Ovary (tissue), 3 donors: ENCODE results near the gene CD200R1.

ENCODE experiments used
- CTCF ChIP-seq, 3 donors: fragments of 450-650 bp in 2 of 3; fragments of 200-600 bp in 1 of 3; IDR thresholded peaks; one replicate each; pipeline versions ENCODE4 v1.5.1 to v1.8.0; 2016 to 2022; ENCODE audit warnings: antibody characterized with exemption in 3 of 3, mild to moderate bottlenecking in 1 of 3
- EP300 ChIP-seq: sonication (generic); formaldehyde crosslinking; IDR thresholded peaks from one replicate; pipeline ENCODE4 v1.6.1; 2017; ENCODE audit warnings: antibody characterized with exemption
- POLR2A ChIP-seq: fragments of 450-650 bp; IDR thresholded peaks from one replicate; pipeline ENCODE4 v1.6.1; 2017; ENCODE audit warnings: antibody characterized with exemption, mild to moderate bottlenecking, moderate library complexity
- donor health status: DM: no; HTN: no; CAD: no.

GRCh38 chr3:113002679-113003078, 27.8 kb upstream of the CD200R1 start:
- TF ChIP-seq CTCF (IDR thresholded peaks at IDR 0.05) (no peak), POLR2A (no peak), EP300 (no peak)
